GM13976 (cell line): ENCODE results near the gene CSMD2.

Experiments
- DNase-seq: peaks from one replicate; pipeline ENCODE4 v3.0.0; 2012; ENCODE audit warnings: low spot score
- in situ Hi-C: fragments of 300-500 bp; cut with MboI; formaldehyde crosslinking; loops from one replicate; pipeline ENCODE4 v1.12.0; 2022; ENCODE audit warnings: low sequenced_read_pairs, mixed read lengths, inconsistent platforms; ENCODE audit not compliant: unreplicated experiment
- TF ChIP-seq, protein P1 (sequence below): IDR thresholded peaks from 2 replicates; pipeline ENCODE4 v1.5.1; 2012; ENCODE audit warnings: borderline replicate concordance, mild to moderate bottlenecking; ENCODE audit not compliant: insufficient read depth; ENCODE audit errors: extremely low read depth, missing control alignments, control extremely low read depth

Gene CSMD2

GRCh38 chr1:34122080-34122932 lies 42.7 kb downstream of the CSMD2 start:
- TF ChIP-seq, protein P1, sequence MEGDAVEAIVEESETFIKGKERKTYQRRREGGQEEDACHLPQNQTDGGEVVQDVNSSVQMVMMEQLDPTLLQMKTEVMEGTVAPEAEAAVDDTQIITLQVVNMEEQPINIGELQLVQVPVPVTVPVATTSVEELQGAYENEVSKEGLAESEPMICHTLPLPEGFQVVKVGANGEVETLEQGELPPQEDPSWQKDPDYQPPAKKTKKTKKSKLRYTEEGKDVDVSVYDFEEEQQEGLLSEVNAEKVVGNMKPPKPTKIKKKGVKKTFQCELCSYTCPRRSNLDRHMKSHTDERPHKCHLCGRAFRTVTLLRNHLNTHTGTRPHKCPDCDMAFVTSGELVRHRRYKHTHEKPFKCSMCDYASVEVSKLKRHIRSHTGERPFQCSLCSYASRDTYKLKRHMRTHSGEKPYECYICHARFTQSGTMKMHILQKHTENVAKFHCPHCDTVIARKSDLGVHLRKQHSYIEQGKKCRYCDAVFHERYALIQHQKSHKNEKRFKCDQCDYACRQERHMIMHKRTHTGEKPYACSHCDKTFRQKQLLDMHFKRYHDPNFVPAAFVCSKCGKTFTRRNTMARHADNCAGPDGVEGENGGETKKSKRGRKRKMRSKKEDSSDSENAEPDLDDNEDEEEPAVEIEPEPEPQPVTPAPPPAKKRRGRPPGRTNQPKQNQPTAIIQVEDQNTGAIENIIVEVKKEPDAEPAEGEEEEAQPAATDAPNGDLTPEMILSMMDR, result no peak
- in situ Hi-C loops, result no loop called here
- no peak for DNase-seq

GRCh38 chr1:34115233-34115632 lies 49.8 kb downstream of the CSMD2 start:
- no peak for DNase-seq

GRCh38 chr1:34113887-34114286 lies 51.1 kb downstream of the CSMD2 start:
- TF ChIP-seq, protein P1, result no peak
- in situ Hi-C loops, result no loop called here
- DNase-seq, result no peak

More at GRCh38 chr1:34115233-34115632, 49.8 kb downstream of the CSMD2 start:
- in situ Hi-C loops, result no loop called here
- TF ChIP-seq, protein P1, result no peak

DNA sequence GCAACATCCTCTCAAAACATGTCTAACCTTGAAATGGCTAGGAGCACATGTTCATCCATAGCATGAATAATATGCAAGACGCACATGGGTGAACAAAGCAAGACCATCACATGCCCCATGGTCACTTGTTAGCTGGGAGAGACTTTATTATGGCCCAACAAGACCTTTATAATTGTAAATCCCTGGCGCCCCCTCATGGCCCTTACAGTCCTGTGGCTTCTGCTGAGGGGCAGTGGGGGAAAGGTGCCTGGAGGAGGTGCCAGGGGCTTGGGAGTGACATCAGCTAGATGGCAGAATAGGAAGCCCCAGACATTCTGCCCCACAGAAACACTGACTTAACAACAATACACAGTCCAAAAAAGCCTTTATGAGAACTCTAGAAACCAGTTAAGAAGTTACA lies 51.7 kb downstream of the CSMD2 start:
- no peak for DNase-seq
- TF ChIP-seq, protein P1, result no peak
- in situ Hi-C loops, result no loop called here

- DNase-seq, result no peak
- TF ChIP-seq, protein P1, result no peak
- in situ Hi-C loops, result no loop called here
Measured at GRCh38 chr1:34108711-34109110, 56.3 kb downstream of the CSMD2 start.

DNA sequence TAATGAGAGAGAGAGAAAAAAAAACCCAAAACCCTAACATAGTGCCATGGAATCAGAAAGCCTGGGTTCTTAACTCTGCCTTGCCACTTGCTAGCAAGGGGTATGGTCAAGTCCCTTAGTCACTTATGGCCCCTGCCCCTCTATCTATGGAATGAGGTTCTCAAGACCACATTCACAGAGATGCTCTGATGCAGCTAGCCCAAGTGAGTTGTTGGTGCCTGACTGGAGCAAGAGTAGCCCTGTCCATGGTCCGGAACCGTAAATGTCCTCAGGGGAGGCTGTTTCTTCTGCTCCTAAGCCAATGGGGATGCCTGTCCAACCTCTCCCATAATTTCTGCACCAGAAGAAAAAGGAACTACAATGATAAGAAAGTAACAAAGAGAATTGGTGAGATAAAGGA lies 56.8 kb downstream of the CSMD2 start:
- DNase-seq, result no peak
- in situ Hi-C loops, result no loop called here
- TF ChIP-seq, protein P1, result no peak
